GM12872 (cell line): ENCODE measurements around the gene DDC.

Experiments used
- TF ChIP-seq, protein P1 (sequence below): IDR thresholded peaks from 3 replicates; pipeline ENCODE4 v1.5.1; 2011; ENCODE audit warnings: low read depth, mild to moderate bottlenecking, low read length, moderate library complexity; ENCODE audit not compliant: insufficient read depth

Gene DDC

GRCh38 chr7:50431722-50432305 is 133.4 kb downstream of the DDC start:
- TF ChIP-seq, protein P1, sequence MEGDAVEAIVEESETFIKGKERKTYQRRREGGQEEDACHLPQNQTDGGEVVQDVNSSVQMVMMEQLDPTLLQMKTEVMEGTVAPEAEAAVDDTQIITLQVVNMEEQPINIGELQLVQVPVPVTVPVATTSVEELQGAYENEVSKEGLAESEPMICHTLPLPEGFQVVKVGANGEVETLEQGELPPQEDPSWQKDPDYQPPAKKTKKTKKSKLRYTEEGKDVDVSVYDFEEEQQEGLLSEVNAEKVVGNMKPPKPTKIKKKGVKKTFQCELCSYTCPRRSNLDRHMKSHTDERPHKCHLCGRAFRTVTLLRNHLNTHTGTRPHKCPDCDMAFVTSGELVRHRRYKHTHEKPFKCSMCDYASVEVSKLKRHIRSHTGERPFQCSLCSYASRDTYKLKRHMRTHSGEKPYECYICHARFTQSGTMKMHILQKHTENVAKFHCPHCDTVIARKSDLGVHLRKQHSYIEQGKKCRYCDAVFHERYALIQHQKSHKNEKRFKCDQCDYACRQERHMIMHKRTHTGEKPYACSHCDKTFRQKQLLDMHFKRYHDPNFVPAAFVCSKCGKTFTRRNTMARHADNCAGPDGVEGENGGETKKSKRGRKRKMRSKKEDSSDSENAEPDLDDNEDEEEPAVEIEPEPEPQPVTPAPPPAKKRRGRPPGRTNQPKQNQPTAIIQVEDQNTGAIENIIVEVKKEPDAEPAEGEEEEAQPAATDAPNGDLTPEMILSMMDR: no peak

DNA sequence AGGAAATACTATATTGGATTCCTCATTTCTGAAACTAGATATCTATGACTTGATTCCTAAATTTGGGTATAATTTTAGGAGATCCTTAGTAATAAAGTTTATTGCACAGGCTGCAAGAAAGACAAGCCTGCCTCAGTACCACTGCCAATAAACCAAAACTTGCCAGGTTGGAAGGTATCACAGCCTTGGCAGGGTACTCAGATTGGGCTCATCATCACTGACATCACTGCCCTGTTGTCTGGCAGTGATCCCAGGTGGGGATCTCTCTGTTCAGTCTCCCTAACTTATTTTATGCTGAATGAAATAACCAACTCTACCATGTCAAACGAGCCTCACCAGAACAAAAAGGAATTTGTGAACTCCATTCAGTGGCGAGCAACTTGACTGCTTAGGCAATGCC is 133.9 kb downstream of the DDC start:
- TF ChIP-seq, protein P1: no peak

GRCh38 chr7:50428911-50429310 is 136.3 kb downstream of the DDC start:
- TF ChIP-seq, protein P1: no peak

GRCh38 chr7:50427518-50427917 is 137.7 kb downstream of the DDC start:
- TF ChIP-seq, protein P1: no peak

GRCh38 chr7:50426280-50427045 is 138.7 kb downstream of the DDC start:
- TF ChIP-seq, protein P1: no peak

DNA sequence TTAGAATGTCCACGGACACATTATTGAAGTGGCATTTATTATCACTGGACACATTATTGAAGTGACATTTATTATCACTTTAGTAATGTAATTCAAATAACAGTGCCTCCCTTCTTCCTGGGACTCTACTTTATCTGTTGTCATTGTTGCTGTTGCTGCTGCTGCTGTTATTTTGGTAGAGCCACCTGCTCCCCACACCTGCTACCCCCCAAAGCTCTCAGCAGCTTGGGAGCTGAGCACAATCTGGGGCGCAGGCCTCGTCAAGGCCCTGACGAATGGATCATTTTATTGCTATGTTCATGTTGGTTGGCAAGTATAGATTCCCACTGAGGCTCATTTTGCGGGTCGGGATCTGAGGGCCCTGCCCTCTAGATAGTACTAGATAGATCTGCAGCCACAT is 139.9 kb downstream of the DDC start:
- TF ChIP-seq, protein P1: no peak

DNA sequence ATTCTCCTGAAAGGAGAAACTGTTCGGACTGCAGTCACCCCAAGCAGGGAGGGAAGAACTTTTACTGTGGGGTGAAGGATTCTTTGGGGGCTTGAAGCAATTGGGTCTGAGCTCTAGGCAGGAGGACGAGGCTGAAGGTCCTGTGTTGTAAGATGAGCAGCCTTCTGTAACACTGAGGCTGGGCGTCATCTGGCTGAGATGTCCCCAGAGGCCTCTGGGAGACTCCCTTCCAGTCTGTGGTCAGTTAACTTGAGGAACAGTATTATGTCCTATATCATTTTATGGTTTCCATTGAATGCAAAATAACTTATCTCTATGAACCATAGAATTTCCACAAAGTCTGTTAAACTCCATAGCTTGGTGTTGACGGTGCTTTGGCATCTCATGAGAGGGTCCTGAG is 141.3 kb downstream of the DDC start:
- TF ChIP-seq, protein P1: no peak
